BLaER1 treated with 17β-estradiol and CSF1 and Interleukin-3, amounts not matched to agents 10 nM and 100 nM (cell line): Measurements from ENCODE around the gene PSD.

Experiments
- H3K27ac ChIP-seq, 11 experiments: shearing (Covaris generic); formaldehyde crosslinking; 2 replicates each; pipeline ENCODE4 v1.8.1; 2022
- H3K27me3 ChIP-seq, 11 experiments: shearing (Covaris generic); formaldehyde crosslinking; 2 replicates each; pipeline ENCODE4 v1.8.1; 2022
- H3K36me3 ChIP-seq, 11 experiments: shearing (Covaris generic); formaldehyde crosslinking; 2 replicates each; pipeline ENCODE4 v1.8.1; 2022
- H3K4me1 ChIP-seq, 10 experiments: shearing (Covaris generic); formaldehyde crosslinking; 2 replicates each; pipeline ENCODE4 v1.8.1; 2022
- H3K4me2 ChIP-seq, 11 experiments: shearing (Covaris generic); formaldehyde crosslinking; 2 replicates each; pipeline ENCODE4 v1.8.1; 2022
- H3K4me3 ChIP-seq, 10 experiments: shearing (Covaris generic); formaldehyde crosslinking; 2 replicates each; pipeline ENCODE4 v1.8.1; 2022
- H3K9ac ChIP-seq, 11 experiments: shearing (Covaris generic); formaldehyde crosslinking; 2 replicates each; pipeline ENCODE4 v1.8.1; 2022
- H3K9me3 ChIP-seq, 11 experiments: shearing (Covaris generic); formaldehyde crosslinking; replicated peaks in 1 of 11; 2 replicates each; pipeline ENCODE4 v1.8.1; 2022
- H4K20me1 ChIP-seq, 11 experiments: shearing (Covaris generic); formaldehyde crosslinking; 2 replicates each; pipeline ENCODE4 v1.8.1; 2022
- Cebpa-rat ChIP-seq, 11 experiments: shearing (Covaris generic); IDR thresholded peaks; 2 replicates each; pipeline ENCODE4 v1.8.1; 2022

The PSD gene

GRCh38 chr10:102426803-102427287 is 8.3 kb upstream of the PSD start:
- Histone ChIP-seq H3K4me3 (no peak overlapping the region), H3K27ac (no peak overlapping the region), H3K27me3 (no peaks in the 10 kb centered on the region), H3K4me1 (peaks cover 24 to 49% (median 30%) of the 10 kb centered on the region in 10 experiments), H3K36me3 (peaks cover 22 to 68% (median 33%) of the 10 kb centered on the region in 11 experiments), H3K4me2 (peak overlapping the region in 1 of 11 experiments; percentile 4; a peak in 1 of 22 replicates), H4K20me1 (peaks cover 9 to 48% (median 38%) of the 10 kb centered on the region in 11 experiments; a peak in 17 of 22 replicates), H3K9ac (no peak overlapping the region), H3K9me3 (no peaks in the 10 kb centered on the region)
- no peak for TF ChIP-seq Cebpa-rat (IDR thresholded peaks at IDR 0.05)

GRCh38 chr10:102425444-102425843 is 6.9 kb upstream of the PSD start:
- Histone ChIP-seq H3K9ac (no peak overlapping the region; a peak in 1 of 22 replicates), H3K36me3 (peaks cover 22 to 64% (median 33%) of the 10 kb centered on the region in 11 experiments), H3K4me3 (no peak overlapping the region), H3K27ac (no peak overlapping the region), H3K27me3 (no peaks in the 10 kb centered on the region), H3K9me3 (no peaks in the 10 kb centered on the region), H3K4me2 (peak overlapping the region in 1 of 11 experiments; percentile 15; a peak in 1 of 22 replicates), H4K20me1 (peaks cover 9 to 52% (median 38%) of the 10 kb centered on the region in 11 experiments; a peak in 17 of 22 replicates), H3K4me1 (peaks cover 17 to 36% (median 22%) of the 10 kb centered on the region in 10 experiments)
- TF ChIP-seq Cebpa-rat (IDR thresholded peaks at IDR 0.05): no peak

DNA sequence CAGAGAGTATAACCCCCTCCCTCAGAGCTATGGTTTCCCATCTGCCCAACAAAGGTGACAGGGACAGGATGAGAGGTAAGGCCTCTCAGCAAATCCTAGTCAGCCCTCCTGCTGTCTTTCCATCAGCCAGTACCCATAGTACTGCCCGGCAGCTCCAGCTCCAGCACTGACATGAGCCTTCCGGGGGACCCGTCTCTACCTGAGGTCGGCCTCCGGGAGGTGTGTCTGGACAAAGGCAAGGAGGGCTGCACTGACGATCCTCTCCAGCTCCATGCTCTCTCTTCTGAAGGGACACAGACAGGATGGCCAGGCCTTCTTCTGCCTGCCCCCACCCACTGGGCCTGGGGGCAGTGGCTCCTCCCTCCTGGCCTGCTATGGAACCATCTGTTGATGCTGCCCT is 6.3 kb upstream of the PSD start:
- H3K9ac ChIP-seq: peak overlapping the region in 2 of 11 experiments; percentile 11 to 29; a peak in 1 of 22 replicates
- peaks cover 22 to 60% (median 33%) of the 10 kb centered on the region in 11 experiments for H3K36me3 ChIP-seq
- H4K20me1 ChIP-seq: peaks cover 9 to 52% (median 38%) of the 10 kb centered on the region in 11 experiments; a peak in 17 of 22 replicates
- no peak for TF ChIP-seq Cebpa-rat (IDR thresholded peaks at IDR 0.05)
- no peaks in the 10 kb centered on the region for H3K27me3 ChIP-seq
- no peak overlapping the region for H3K27ac ChIP-seq
- no peak overlapping the region for H3K4me2 ChIP-seq
- H3K4me3 ChIP-seq: no peak overlapping the region
- peaks cover 22 to 39% (median 27%) of the 10 kb centered on the region in 10 experiments for H3K4me1 ChIP-seq
- no peaks in the 10 kb centered on the region for H3K9me3 ChIP-seq

GRCh38 chr10:102424145-102424544 is 5.6 kb upstream of the PSD start:
- H3K4me2 ChIP-seq: peak overlapping the region in 3 of 11 experiments; percentile 95 to 99 (median 96); a peak in 3 of 22 replicates
- no peak for TF ChIP-seq Cebpa-rat (IDR thresholded peaks at IDR 0.05)
- H4K20me1 ChIP-seq: peaks cover 9 to 52% (median 38%) of the 10 kb centered on the region in 11 experiments; a peak in 17 of 22 replicates
- no peaks in the 10 kb centered on the region for H3K9me3 ChIP-seq
- H3K27ac ChIP-seq: no peak overlapping the region
- H3K4me1 ChIP-seq: peaks cover 30 to 46% (median 34%) of the 10 kb centered on the region in 10 experiments
- H3K36me3 ChIP-seq: peaks cover 19 to 54% (median 32%) of the 10 kb centered on the region in 11 experiments
- no peak overlapping the region for H3K4me3 ChIP-seq
- peaks cover 4 to 7% (median 6%) of the 10 kb centered on the region in 11 experiments for H3K27me3 ChIP-seq
- peak overlapping the region in 6 of 11 experiments; percentile 11 to 90 (median 47); a peak in 5 of 22 replicates for H3K9ac ChIP-seq

DNA sequence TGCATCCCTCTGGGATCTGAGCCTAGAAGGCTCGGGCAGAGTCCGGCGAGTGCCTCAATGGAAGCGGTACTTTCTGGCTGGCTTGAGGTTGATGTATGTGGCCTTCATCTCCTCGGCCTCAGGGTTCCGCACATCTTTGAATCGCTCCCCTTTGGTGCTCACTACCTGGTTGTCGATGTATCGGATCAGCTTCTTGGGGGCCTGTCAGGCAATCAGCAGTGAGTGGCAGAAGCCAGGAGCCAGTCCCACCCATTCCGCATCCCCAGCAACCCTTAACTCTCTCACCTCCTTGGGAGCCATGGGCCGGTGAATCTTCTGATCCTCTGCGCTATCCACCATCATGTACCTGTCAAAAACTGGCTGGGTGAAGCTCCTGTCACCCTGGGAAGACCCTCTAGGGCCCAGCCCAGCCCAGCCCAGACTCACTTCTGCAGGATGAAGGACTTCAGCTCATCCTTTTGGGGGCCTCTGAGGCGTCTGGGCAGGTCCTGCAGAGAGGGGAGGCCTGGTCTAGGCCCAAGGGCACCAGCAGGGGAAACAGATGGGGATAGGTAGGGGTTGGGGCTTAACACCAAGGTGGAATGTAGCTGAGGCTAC is 4.9 kb upstream of the PSD start:
- H3K27me3 ChIP-seq: peaks cover 10 to 14% (median 12%) of the 10 kb centered on the region in 11 experiments
- H3K4me3 ChIP-seq: peak overlapping the region in 8 of 10 experiments; percentile 81 to 98 (median 84); a peak in 12 of 20 replicates
- H3K9me3 ChIP-seq: no peaks in the 10 kb centered on the region
- TF ChIP-seq Cebpa-rat (IDR thresholded peaks at IDR 0.05): no peak
- peaks cover 33 to 49% (median 37%) of the 10 kb centered on the region in 10 experiments for H3K4me1 ChIP-seq
- peaks cover 18 to 53% (median 31%) of the 10 kb centered on the region in 11 experiments for H3K36me3 ChIP-seq
- H3K4me2 ChIP-seq: peak overlapping the region; percentile 95 to 100 (median 99)
- peaks cover 9 to 52% (median 38%) of the 10 kb centered on the region in 11 experiments; a peak in 17 of 22 replicates for H4K20me1 ChIP-seq
- peak overlapping the region; percentile 5 to 91 (median 85); a peak in 19 of 22 replicates for H3K9ac ChIP-seq
- H3K27ac ChIP-seq: peak overlapping the region in 2 of 11 experiments; percentile 78 to 81; a peak in 1 of 22 replicates

- Histone ChIP-seq H3K36me3 (peaks cover 18 to 46% (median 31%) of the 10 kb centered on the region in 11 experiments), H3K4me3 (peak overlapping the region; percentile 81 to 98 (median 88)), H4K20me1 (peaks cover 9 to 52% (median 37%) of the 10 kb centered on the region in 11 experiments; a peak in 17 of 22 replicates), H3K9ac (peak overlapping the region; percentile 79 to 91 (median 85)), H3K4me1 (peaks cover 33 to 49% (median 37%) of the 10 kb centered on the region in 10 experiments), H3K27me3 (peaks cover 18 to 22% (median 21%) of the 10 kb centered on the region in 11 experiments), H3K27ac (peak overlapping the region; percentile 72 to 86 (median 79)), H3K9me3 (no peaks in the 10 kb centered on the region), H3K4me2 (peak overlapping the region; percentile 95 to 100 (median 99))
- TF ChIP-seq Cebpa-rat (IDR thresholded peaks at IDR 0.05): no peak
Measured at GRCh38 chr10:102422545-102423129, 4.1 kb upstream of the PSD start.

- peaks cover 24 to 29% (median 28%) of the 10 kb centered on the region in 11 experiments for H3K27me3 ChIP-seq
- peak overlapping the region; percentile 79 to 91 (median 85) for H3K9ac ChIP-seq
- no peaks in the 10 kb centered on the region for H3K9me3 ChIP-seq
- peak overlapping the region; percentile 81 to 98 (median 88) for H3K4me3 ChIP-seq
- peaks cover 18 to 39% (median 30%) of the 10 kb centered on the region in 11 experiments for H3K36me3 ChIP-seq
- H3K4me2 ChIP-seq: peak overlapping the region; percentile 95 to 100 (median 99)
- no peak for TF ChIP-seq Cebpa-rat (IDR thresholded peaks at IDR 0.05)
- H3K4me1 ChIP-seq: peaks cover 33 to 51% (median 37%) of the 10 kb centered on the region in 10 experiments
- H3K27ac ChIP-seq: peak overlapping the region; percentile 72 to 86 (median 79)
- H4K20me1 ChIP-seq: peaks cover 9 to 51% (median 30%) of the 10 kb centered on the region in 11 experiments; a peak in 17 of 22 replicates
Measured at GRCh38 chr10:102421757-102422512, 3.4 kb upstream of the PSD start.

DNA sequence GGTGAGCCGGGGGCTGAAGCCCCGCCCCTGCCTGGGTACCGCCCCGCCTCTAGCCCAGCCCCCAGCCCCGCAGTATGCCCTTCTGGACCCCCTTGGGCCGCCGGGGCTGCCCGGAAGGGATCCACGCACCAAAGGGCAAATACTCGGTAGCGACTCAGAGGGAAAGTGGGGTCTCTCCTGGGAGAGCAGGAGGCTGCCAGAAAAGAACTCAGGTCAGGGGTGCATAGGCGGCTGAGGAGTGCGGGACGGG is 2.8 kb upstream of the PSD start:
- H3K9me3 ChIP-seq: no peaks in the 10 kb centered on the region
- peaks cover 33 to 47% (median 37%) of the 10 kb centered on the region in 10 experiments for H3K4me1 ChIP-seq
- peaks cover 24 to 34% (median 32%) of the 10 kb centered on the region in 11 experiments for H3K27me3 ChIP-seq
- no peak for TF ChIP-seq Cebpa-rat (IDR thresholded peaks at IDR 0.05)
- H3K27ac ChIP-seq: peak overlapping the region; percentile 72 to 86 (median 79)
- peaks cover 18 to 34% (median 30%) of the 10 kb centered on the region in 11 experiments for H3K36me3 ChIP-seq
- peak overlapping the region; percentile 79 to 91 (median 85) for H3K9ac ChIP-seq
- H4K20me1 ChIP-seq: peaks cover 9 to 46% (median 29%) of the 10 kb centered on the region in 11 experiments; a peak in 17 of 22 replicates
- H3K4me2 ChIP-seq: peak overlapping the region; percentile 95 to 100 (median 99)
- peak overlapping the region; percentile 81 to 98 (median 88) for H3K4me3 ChIP-seq
